Smooth muscle cell (in vitro differentiated cells): ENCODE data around the gene GALNT17. TPM values are rescaled to one million over a fixed set of nuclear protein-coding genes. Genes with fewer than 3 reads are reported as not detected.
"Not testable (repeated sequence)": the region's sequence is repeated elsewhere in the genome, so short reads cannot be mapped to it uniquely, and the experiment has no call there.

ENCODE experiments used
- DNase-seq: peaks from one replicate; lab custom pipeline; 2025; ENCODE audit not compliant: unreplicated experiment; lab: John Stamatoyannopoulos, UW
- H2AFZ ChIP-seq: fragments of 200-600 bp; sonication (generic); 2 replicates; pipeline ENCODE4 v1.6.0; 2016; ENCODE audit warnings: antibody characterized with exemption, low read depth, mild to moderate bottlenecking
- H3F3A ChIP-seq: fragments of 200-600 bp; sonication (generic); 2 replicates; pipeline ENCODE4 v1.6.0; 2017; ENCODE audit warnings: antibody characterized with exemption, low read depth
- H3K27ac ChIP-seq: fragments of 200-600 bp; sonication (generic); 2 replicates; pipeline ENCODE4 v1.5.1; 2016; ENCODE audit warnings: low read depth, mild to moderate bottlenecking
- H3K27me3 ChIP-seq: fragments of 200-600 bp; sonication (generic); 2 replicates; pipeline ENCODE4 v1.6.1; 2016; ENCODE audit warnings: low read depth, mild to moderate bottlenecking
- H3K36me3 ChIP-seq: fragments of 200-600 bp; sonication (generic); 2 replicates; pipeline ENCODE4 v1.5.1; 2016; ENCODE audit warnings: low read depth
- H3K4me1 ChIP-seq: fragments of 200-600 bp; sonication (generic); 2 replicates; pipeline ENCODE4 v1.5.1; 2016; ENCODE audit warnings: low read depth
- H3K4me2 ChIP-seq: fragments of 200-600 bp; sonication (generic); 2 replicates; pipeline ENCODE4 v1.6.0; 2016; ENCODE audit warnings: mild to moderate bottlenecking
- H3K4me3 ChIP-seq: fragments of 200-600 bp; sonication (generic); 2 replicates; pipeline ENCODE4 v1.5.1; 2016; ENCODE audit warnings: mild to moderate bottlenecking
- H3K79me2 ChIP-seq: fragments of 200-600 bp; sonication (generic); 2 replicates; pipeline ENCODE4 v1.6.0; 2016; ENCODE audit warnings: low read depth, mild to moderate bottlenecking
- H3K9ac ChIP-seq: fragments of 200-600 bp; sonication (generic); 2 replicates; pipeline ENCODE4 v1.6.0; 2016; ENCODE audit warnings: low read depth
- H3K9me3 ChIP-seq: fragments of 200-600 bp; sonication (generic); replicated peaks from 2 replicates; pipeline ENCODE4 v1.5.1; 2016; ENCODE audit warnings: low read depth
- H4K20me1 ChIP-seq: fragments of 200-600 bp; sonication (generic); 2 replicates; pipeline ENCODE4 v1.6.0; 2016; ENCODE audit warnings: low read depth
- CTCF ChIP-seq: fragments of 200-600 bp; sonication (generic); IDR thresholded peaks from 2 replicates; pipeline ENCODE4 v1.5.1; 2017; ENCODE audit warnings: borderline replicate concordance, mild to moderate bottlenecking, antibody characterized with exemption; ENCODE audit not compliant: insufficient read depth, poor library complexity, severe bottlenecking
- WGBS: methylation state at CpG from one replicate; pipeline ENCODE4 v1.1.7; 2016; ENCODE audit warnings: low lambda C conversion rate; 5-methylcytosine and 5-hydroxymethylcytosine counted together
- polyA plus RNA-seq: library from polyadenylated mRNA; unstranded; fragments of >200 nt; fragmentation: Nextera tagmentation; extraction: Ambion mirVana; gene quantifications from 2 replicates; pipeline ENCODE4 v1.2.1, GENCODE V29; 2016
- total RNA-seq: library from RNA; depleted of rRNA; stranded (reverse); fragments of >200 nt; gene quantifications from 2 replicates; pipeline ENCODE4 v1.2.3, GENCODE V29; 2014

The GALNT17 gene
- total and polyA plus RNA-seq, 2 experiments from 2014 or later = 0.38 to 0.45 TPM

- WGBS = 78% methylated on average over 5 of the region's 5 CpGs
- no peaks in the 10 kb centered on the region for H3F3A ChIP-seq
- H3K4me3 ChIP-seq = no peak overlapping the region
- no peaks in the 10 kb centered on the region for H3K4me1 ChIP-seq
- no peak overlapping the region for H3K27ac ChIP-seq
- no peak overlapping the region for H2AFZ ChIP-seq
- no peak overlapping the region for H3K4me2 ChIP-seq
- no peak for TF ChIP-seq CTCF
- no peaks in the 10 kb centered on the region for H3K36me3 ChIP-seq
- H3K9ac ChIP-seq = no peak overlapping the region
- H4K20me1 ChIP-seq = no peaks in the 10 kb centered on the region
- DNase-seq = no peak
- no peaks in the 10 kb centered on the region for H3K79me2 ChIP-seq
- no peaks in the 10 kb centered on the region for H3K27me3 ChIP-seq
- H3K9me3 ChIP-seq = no peaks in the 10 kb centered on the region
These were observed 78.3 kb downstream of the GALNT17 start for GRCh38 chr7:71210220-71210619.

GRCh38 chr7:71212433-71212832 lies 80.5 kb downstream of the GALNT17 start:
- not testable (repeated sequence) for H3K9ac ChIP-seq, H2AFZ ChIP-seq, H3K4me1 ChIP-seq, H3K79me2 ChIP-seq, H3K9me3 ChIP-seq, DNase-seq, H3K4me3 ChIP-seq, H3K27ac ChIP-seq, H4K20me1 ChIP-seq, H3K36me3 ChIP-seq, H3F3A ChIP-seq, H3K27me3 ChIP-seq, H3K4me2 ChIP-seq
- 92% methylated on average over 4 of the region's 4 CpGs for WGBS

- Histone ChIP-seq H3K4me2 (no peak overlapping the region), H4K20me1 (no peaks in the 10 kb centered on the region), H3K27ac (no peak overlapping the region), H3K27me3 (no peaks in the 10 kb centered on the region), H3F3A (no peaks in the 10 kb centered on the region), H3K4me1 (no peaks in the 10 kb centered on the region), H3K9me3 (no peaks in the 10 kb centered on the region), H3K4me3 (no peak overlapping the region), H3K79me2 (no peaks in the 10 kb centered on the region), H3K9ac (no peak overlapping the region), H3K36me3 (no peaks in the 10 kb centered on the region), H2AFZ (no peak overlapping the region)
- no peak for TF ChIP-seq CTCF
- WGBS = 96% methylated on average over 4 of the region's 4 CpGs
- no peak for DNase-seq
These were observed 84.3 kb downstream of the GALNT17 start for GRCh38 chr7:71216211-71216610.

- H3K27ac ChIP-seq = no peak overlapping the region
- no peaks in the 10 kb centered on the region for H4K20me1 ChIP-seq
- H3K9ac ChIP-seq = no peak overlapping the region
- H2AFZ ChIP-seq = no peak overlapping the region
- H3K4me3 ChIP-seq = no peak overlapping the region
- H3K27me3 ChIP-seq = no peaks in the 10 kb centered on the region
- no peak overlapping the region for H3K4me2 ChIP-seq
- TF ChIP-seq CTCF = no peak
- no peaks in the 10 kb centered on the region for H3K36me3 ChIP-seq
- no peaks in the 10 kb centered on the region for H3K4me1 ChIP-seq
- 49% methylated on average over 5 of the region's 5 CpGs for WGBS
- H3K9me3 ChIP-seq = no peaks in the 10 kb centered on the region
- DNase-seq = no peak
- no peaks in the 10 kb centered on the region for H3K79me2 ChIP-seq
- no peaks in the 10 kb centered on the region for H3F3A ChIP-seq
These were observed 88.3 kb downstream of the GALNT17 start for GRCh38 chr7:71220210-71220695.
